ENCODE measurements around the gene KIF25. TPM values are rescaled to one million over a fixed set of nuclear protein-coding genes. Genes with fewer than 3 reads are reported as not detected.
"Not testable (repeated sequence)": the region's sequence is repeated elsewhere in the genome, so short reads cannot be mapped to it uniquely, and the experiment has no call there.

The KIF25 gene
- total RNA-seq, 4 donors from 2014 or later: 0.16 TPM; not detected in 3

DNA sequence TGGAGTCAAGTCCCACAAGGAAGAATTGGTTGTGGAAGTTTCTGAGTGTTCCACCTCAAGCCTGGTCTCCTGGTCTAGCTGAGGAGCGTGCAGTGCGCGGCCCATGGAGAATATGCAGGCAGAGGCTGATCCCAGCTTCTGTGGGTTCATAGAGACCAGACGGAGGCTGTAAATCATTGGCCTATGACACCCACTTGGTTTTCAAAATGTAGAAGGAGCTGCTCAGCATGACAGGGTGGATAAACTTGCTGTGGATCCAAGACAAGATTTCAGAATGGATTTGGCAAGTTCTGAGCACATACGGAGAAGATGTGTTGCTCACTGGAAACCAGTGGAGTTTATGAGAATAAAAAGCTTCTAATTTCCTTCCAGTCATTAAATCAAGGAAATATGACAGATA, 744 bp downstream of the KIF25 start:
- Histone ChIP-seq H3K9me3 (no peaks in the 10 kb centered on the region), H3K27me3 (peaks cover 50% of the 10 kb centered on the region), H3K4me3 (no peak overlapping the region), H3K27ac (no peak overlapping the region), H3K4me1 (no peaks in the 10 kb centered on the region), H3K36me3 (no peaks in the 10 kb centered on the region)
- TF ChIP-seq POLR2AphosphoS5 (IDR thresholded peaks at IDR 0.05) (no peak), POLR2A (IDR thresholded peaks at IDR 0.05) (no peak), EP300 (IDR thresholded peaks at IDR 0.05) (no peak)
- TF ChIP-seq, protein P1, sequence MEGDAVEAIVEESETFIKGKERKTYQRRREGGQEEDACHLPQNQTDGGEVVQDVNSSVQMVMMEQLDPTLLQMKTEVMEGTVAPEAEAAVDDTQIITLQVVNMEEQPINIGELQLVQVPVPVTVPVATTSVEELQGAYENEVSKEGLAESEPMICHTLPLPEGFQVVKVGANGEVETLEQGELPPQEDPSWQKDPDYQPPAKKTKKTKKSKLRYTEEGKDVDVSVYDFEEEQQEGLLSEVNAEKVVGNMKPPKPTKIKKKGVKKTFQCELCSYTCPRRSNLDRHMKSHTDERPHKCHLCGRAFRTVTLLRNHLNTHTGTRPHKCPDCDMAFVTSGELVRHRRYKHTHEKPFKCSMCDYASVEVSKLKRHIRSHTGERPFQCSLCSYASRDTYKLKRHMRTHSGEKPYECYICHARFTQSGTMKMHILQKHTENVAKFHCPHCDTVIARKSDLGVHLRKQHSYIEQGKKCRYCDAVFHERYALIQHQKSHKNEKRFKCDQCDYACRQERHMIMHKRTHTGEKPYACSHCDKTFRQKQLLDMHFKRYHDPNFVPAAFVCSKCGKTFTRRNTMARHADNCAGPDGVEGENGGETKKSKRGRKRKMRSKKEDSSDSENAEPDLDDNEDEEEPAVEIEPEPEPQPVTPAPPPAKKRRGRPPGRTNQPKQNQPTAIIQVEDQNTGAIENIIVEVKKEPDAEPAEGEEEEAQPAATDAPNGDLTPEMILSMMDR (IDR thresholded peaks at IDR 0.05): no peak
- no peak for ATAC-seq
- 29 to 46% methylated on average over 1 to 2 of the region's 5 CpGs for WGBS, 2 donors (ENCODE audit: low coverage in 1 of 2)

DNA sequence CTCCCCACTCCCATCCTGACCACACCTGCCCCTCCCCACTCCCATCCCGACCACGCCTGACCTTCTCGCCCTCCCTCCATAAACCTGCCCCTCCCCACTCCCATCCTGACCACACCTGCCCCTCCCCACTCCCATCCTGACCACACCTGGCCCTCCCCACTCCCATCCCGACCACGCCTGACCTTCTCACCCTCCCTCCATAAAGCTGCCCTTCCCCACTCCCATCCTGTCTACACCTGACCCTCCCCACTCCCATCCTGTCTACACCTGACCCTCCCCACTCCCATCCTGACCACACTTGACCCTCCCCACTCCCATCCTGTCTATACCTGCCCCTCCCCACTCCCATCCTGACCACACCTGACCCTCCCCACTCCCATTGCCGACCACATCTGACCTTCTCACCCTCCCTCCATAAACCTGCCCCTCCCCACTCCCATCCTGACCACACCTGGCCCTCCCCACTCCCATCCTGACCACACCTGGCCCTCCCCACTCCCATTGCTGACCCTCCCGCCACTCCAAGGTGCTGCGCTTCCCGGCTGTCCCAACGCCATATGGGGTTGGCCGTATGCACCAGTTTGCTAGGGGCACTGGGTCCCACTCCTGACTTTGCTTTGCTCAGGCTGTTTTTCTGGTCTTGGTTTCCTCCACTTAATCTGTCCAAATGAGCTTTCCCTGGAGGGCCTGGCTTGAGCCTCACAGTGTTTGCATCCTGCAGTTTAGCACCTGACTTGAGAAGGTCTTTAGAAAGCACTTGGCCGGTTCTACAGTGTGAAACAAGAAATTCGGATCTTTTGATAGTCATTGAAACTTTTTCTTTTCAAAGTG, 2.9 kb downstream of the KIF25 start:
- Histone ChIP-seq H3K4me1 (no peaks in the 10 kb centered on the region), H3K9me3 (no peaks in the 10 kb centered on the region), H3K27ac (no peak overlapping the region), H3K4me3 (no peak overlapping the region), H3K36me3 (no peaks in the 10 kb centered on the region), H3K27me3 (peaks cover 56% of the 10 kb centered on the region)
- TF ChIP-seq, protein P1 (IDR thresholded peaks at IDR 0.05): no peak
- TF ChIP-seq POLR2AphosphoS5 (IDR thresholded peaks at IDR 0.05): no peak
- no peak for TF ChIP-seq EP300 (IDR thresholded peaks at IDR 0.05)
- TF ChIP-seq POLR2A (IDR thresholded peaks at IDR 0.05): no peak
- ATAC-seq: no peak
- 83 to 89% methylated on average over 6 to 10 of the region's 13 CpGs for WGBS, 2 donors (ENCODE audit: low coverage in 1 of 2)

DNA sequence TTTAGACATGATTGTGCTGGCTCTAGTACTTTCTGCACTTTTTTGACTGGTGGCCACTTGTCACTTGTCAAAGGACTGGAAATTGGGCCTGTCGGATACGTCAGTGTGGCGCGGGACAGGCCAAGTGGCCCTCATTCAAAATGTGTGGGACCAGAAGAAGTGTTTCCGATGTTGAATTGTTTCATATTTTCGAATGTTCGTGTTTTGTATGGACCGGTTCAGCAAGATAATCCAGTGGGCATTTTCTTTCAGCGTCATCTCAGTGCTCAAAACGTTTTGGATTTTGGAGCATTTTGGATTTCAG, 3.5 kb downstream of the KIF25 start:
- ATAC-seq: no peak
- peaks cover 56% of the 10 kb centered on the region for H3K27me3 ChIP-seq
- 59 to 93% methylated on average over 5 to 10 of the region's 10 CpGs for WGBS, 2 donors (ENCODE audit: low coverage in 1 of 2)
- no peak overlapping the region for H3K27ac ChIP-seq
- no peak overlapping the region for H3K4me3 ChIP-seq
- H3K4me1 ChIP-seq: no peaks in the 10 kb centered on the region
- TF ChIP-seq POLR2A (IDR thresholded peaks at IDR 0.05) (no peak), EP300 (IDR thresholded peaks at IDR 0.05) (no peak), POLR2AphosphoS5 (IDR thresholded peaks at IDR 0.05) (no peak)
- TF ChIP-seq, protein P1 (IDR thresholded peaks at IDR 0.05): no peak
- no peaks in the 10 kb centered on the region for H3K36me3 ChIP-seq
- H3K9me3 ChIP-seq: no peaks in the 10 kb centered on the region

DNA sequence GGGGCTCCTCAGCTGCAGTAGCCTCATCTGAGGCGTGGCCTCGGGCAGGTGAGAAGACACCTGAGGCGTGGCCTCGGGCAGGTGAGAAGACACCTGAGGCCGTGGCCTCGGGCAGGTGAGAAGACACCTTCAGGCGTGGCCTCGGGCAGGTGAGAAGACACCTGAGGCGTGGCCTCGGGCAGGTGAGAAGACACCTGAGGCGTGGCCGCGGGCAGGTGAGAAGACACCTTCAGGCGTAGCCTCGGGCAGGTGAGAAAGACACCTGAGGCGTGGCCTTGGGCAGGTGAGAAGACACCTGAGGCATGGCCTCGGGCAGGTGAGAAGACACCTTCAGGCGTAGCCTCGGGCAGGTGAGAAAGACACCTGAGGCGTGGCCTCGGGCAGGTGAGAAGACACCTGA, 4.0 kb downstream of the KIF25 start:
- not testable (repeated sequence) for H3K27ac ChIP-seq, H3K36me3 ChIP-seq, H3K9me3 ChIP-seq, ATAC-seq, H3K4me3 ChIP-seq, H3K4me1 ChIP-seq
- peaks cover 56% of the 10 kb centered on the region for H3K27me3 ChIP-seq
- WGBS, 2 donors (ENCODE audit: low coverage in 1 of 2): 93% methylated on average over 7 of the region's 21 CpGs; no CpG with 5 or more reads in 1 of the 2 donors

DNA sequence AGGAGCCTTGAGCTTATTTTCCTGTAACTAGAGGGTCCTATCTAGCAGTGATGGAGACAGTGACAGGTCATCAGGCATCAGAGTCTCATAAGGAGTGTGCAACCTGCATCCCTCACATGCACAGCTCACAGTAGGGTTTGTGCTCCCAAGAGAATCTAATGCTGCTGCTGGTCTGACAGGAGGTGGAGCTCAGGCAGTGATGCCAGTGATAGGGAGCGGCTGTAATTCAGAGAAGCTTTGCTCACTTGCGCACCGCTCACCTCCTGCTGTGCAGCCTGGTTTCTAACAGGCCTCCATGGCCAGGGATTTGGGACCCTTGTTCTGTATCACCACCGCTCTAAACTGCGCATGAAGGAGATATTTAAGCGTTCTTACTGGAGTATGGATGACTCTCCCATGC, 5.3 kb downstream of the KIF25 start:
- Histone ChIP-seq H3K4me1 (no peaks in the 10 kb centered on the region), H3K27ac (no peak overlapping the region), H3K36me3 (no peaks in the 10 kb centered on the region), H3K27me3 (peaks cover 49% of the 10 kb centered on the region), H3K4me3 (no peak overlapping the region), H3K9me3 (no peaks in the 10 kb centered on the region)
- TF ChIP-seq, protein P1 (IDR thresholded peaks at IDR 0.05): no peak
- TF ChIP-seq EP300 (IDR thresholded peaks at IDR 0.05): no peak
- no peak for TF ChIP-seq POLR2AphosphoS5 (IDR thresholded peaks at IDR 0.05)
- no peak for TF ChIP-seq POLR2A (IDR thresholded peaks at IDR 0.05)
- WGBS, 2 donors (ENCODE audit: low coverage in 1 of 2): 100% methylated on average over 1 to 2 of the region's 6 CpGs
- no peak for ATAC-seq
